Adrenal gland (tissue), 19 donors: Measurements from ENCODE around the gene IFNW1. TPM values are rescaled to one million over a fixed set of nuclear protein-coding genes. Genes with fewer than 3 reads are reported as not detected.
"Not testable (repeated sequence)": the region's sequence is repeated elsewhere in the genome, so short reads cannot be mapped to it uniquely, and the experiment has no call there.

Source experiments
- DNase-seq, 7 donors: peaks; one replicate each; pipeline ENCODE4 v3.0.0-alpha.2; 2019 to 2020
- H3K27ac ChIP-seq, 5 donors: fragments of 200-600 bp; sonication (generic) in 4 of 5; 1 replicate in 3 of 5; 2 replicates in 2 of 5; pipeline versions ENCODE4 v1.5.1 to v1.8.0; 2016 to 2020; ENCODE audit warnings: mild to moderate bottlenecking in 1 of 5
- H3K27me3 ChIP-seq: fragments of 200-600 bp; 2 replicates; pipeline ENCODE4 v1.8.0; 2021
- H3K36me3 ChIP-seq, 2 donors: fragments of 200-600 bp; replicated peaks in 1 of 2; 1 replicate in 1 of 2; 2 replicates in 1 of 2; pipeline versions ENCODE4 v1.5.1 to v1.8.0; 2018 to 2022
- H3K4me1 ChIP-seq, 2 donors: fragments of 200-600 bp; replicated peaks in 1 of 2; 1 replicate in 1 of 2; 2 replicates in 1 of 2; pipeline versions ENCODE4 v1.5.1 to v1.8.0; 2018 to 2021
- H3K4me3 ChIP-seq, 4 donors: fragments of 200-600 bp; sonication (generic) in 3 of 4; one replicate each; pipeline ENCODE4 v1.5.1; 2016 to 2018
- H3K9me3 ChIP-seq, 3 donors: fragments of 200-600 bp; sonication (generic) in 1 of 3; replicated peaks in 1 of 3; 1 replicate in 2 of 3; 2 replicates in 1 of 3; pipeline versions ENCODE4 v1.5.1 to v1.8.0; 2016 to 2021
- POLR2A ChIP-seq, 2 donors: fragments of 450-650 bp; IDR thresholded peaks; one replicate each; pipeline ENCODE4 v1.6.1; 2017; ENCODE audit warnings: antibody characterized with exemption in 2 of 2, mild to moderate bottlenecking in 2 of 2, moderate library complexity in 1 of 2
- WGBS, 4 donors: extraction: QIAGEN DNeasy Blood & Tissue Kit in 2 of 4; methylation state at CpG; one replicate each; pipeline versions ENCODE4 v1.1.5 to v1.1.7; 2013 to 2017; 5-methylcytosine and 5-hydroxymethylcytosine counted together
- intact Hi-C, 2 donors: fragments of 100-400 bp; cut with DNase I; formaldehyde crosslinking; loops; one replicate each; pipeline versions ENCODE4 v1.14.1 to v1.15.0; 2022 to 2023
- long read RNA-seq, 10 donors: library from polyadenylated mRNA in 3 of 10; unstranded in 2 of 10; stranded (forward) in 1 of 10; transcript quantifications; one replicate each; pipeline ENCODE4 v2.0.0 and lab custom pipeline, GENCODE V29; 2021 to 2026
- polyA plus RNA-seq, 3 donors: library from polyadenylated mRNA; stranded (reverse); fragments of 200-250 nt in 2 of 3; fragments of 350-450 nt in 1 of 3; fragmentation: Illumina TruSeq in 1 of 3; extraction: RNeasy Lipid Tissue Mini Kit (QIAGEN cat#74804) in 1 of 3; gene quantifications; one replicate each; pipeline ENCODE4 v1.2.3, GENCODE V29; 2013 to 2014
- total RNA-seq, 9 donors: library from RNA; depleted of rRNA in 4 of 9; stranded (reverse); fragments of >200 nt in 4 of 9; fragments of 120-200 nt in 1 of 9; fragmentation: NEBNext Ultra II Directional in 1 of 9; extraction: Animal tissue kit (Norgen Biotek cat#: 25700) in 1 of 9; gene quantifications; one replicate each; pipeline versions ENCODE4 v1.1.0 to v1.2.4, GENCODE V29; 2013 to 2023
- TF ChIP-seq, protein P1 (sequence below), 6 experiments: fragments of 450-650 bp in 4 of 6; fragments of 200-600 bp in 2 of 6; sonication (generic) in 1 of 6; IDR thresholded peaks; 1 replicate in 5 of 6; 2 replicates in 1 of 6; pipeline versions ENCODE4 v1.5.1 to v1.8.0; 2016 to 2021; ENCODE audit warnings: antibody characterized with exemption in 6 of 6, mild to moderate bottlenecking in 2 of 6, moderate library complexity in 1 of 6
- donor health status: healthy with polysubstance abuse.
- donor health status: Bipolar disorder and iron deficiency.
- donor health status: DM: yes; HTN: yes; CAD: no.
- donor health status: DM: no; HTN: no; CAD: no.
- donor health status: DM: no; HTN: no; CAD: no.
- donor health status: DM: yes; HTN: yes; CAD: no.

The IFNW1 gene
- total RNA-seq (not detected), polyA plus RNA-seq (not detected)
- long read RNA-seq, donor 1: 0 reads
- long read RNA-seq, donor 2: 0 reads
- long read RNA-seq, donor 3: 0 reads
- long read RNA-seq, donor 4: 0 reads
- long read RNA-seq, donor 5: 0 reads
- long read RNA-seq, donor 6: 0 reads
- long read RNA-seq, donor 7: 0 reads
- long read RNA-seq, donor 8: 0 reads
- long read RNA-seq, donor 9: 0 reads
- long read RNA-seq, donor 10: 0 reads

DNA sequence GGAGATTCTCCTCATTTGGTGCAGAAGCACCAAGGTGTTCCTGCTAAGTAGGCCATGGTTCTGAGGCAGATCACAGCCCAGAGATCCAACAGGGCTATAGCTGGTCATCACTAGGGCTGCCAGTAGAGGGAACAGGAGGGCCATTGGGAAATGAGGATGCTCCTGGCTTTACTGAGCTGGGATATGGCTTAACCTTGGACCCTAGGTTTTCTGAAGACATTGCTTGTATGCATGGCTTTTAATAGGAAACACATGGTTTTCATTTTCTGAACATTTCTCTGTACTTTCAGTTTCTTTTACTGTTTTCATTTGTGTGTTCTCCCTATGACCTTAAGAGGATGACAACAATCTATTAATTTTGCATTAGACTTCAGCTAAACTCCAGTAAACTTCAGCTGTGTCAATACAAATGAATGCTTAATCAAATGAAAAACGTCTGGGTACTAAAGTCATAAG, at the start of gene IFNW1:
Gene IFNW1, minus strand, starts transcription at position 406 of the 456 bp plus-strand sequence. Its CDS starts 262 bp downstream, at position 144.
- intact Hi-C loops: no loop called here
- H3K27ac ChIP-seq: no peak within 1 kb of the TSS
- DNase-seq: no peak
- WGBS, 4 donors: 22 to 27% (median 25%) methylated on average over 1 of the region's 1 CpG
- no peaks in the 10 kb centered on the region for H3K4me1 ChIP-seq
- H3K36me3 ChIP-seq: no peaks in the 10 kb centered on the region
- no peak within 1 kb of the TSS for H3K4me3 ChIP-seq
- no peaks in the 10 kb centered on the region for H3K9me3 ChIP-seq
- TF ChIP-seq, protein P1, sequence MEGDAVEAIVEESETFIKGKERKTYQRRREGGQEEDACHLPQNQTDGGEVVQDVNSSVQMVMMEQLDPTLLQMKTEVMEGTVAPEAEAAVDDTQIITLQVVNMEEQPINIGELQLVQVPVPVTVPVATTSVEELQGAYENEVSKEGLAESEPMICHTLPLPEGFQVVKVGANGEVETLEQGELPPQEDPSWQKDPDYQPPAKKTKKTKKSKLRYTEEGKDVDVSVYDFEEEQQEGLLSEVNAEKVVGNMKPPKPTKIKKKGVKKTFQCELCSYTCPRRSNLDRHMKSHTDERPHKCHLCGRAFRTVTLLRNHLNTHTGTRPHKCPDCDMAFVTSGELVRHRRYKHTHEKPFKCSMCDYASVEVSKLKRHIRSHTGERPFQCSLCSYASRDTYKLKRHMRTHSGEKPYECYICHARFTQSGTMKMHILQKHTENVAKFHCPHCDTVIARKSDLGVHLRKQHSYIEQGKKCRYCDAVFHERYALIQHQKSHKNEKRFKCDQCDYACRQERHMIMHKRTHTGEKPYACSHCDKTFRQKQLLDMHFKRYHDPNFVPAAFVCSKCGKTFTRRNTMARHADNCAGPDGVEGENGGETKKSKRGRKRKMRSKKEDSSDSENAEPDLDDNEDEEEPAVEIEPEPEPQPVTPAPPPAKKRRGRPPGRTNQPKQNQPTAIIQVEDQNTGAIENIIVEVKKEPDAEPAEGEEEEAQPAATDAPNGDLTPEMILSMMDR (IDR thresholded peaks at IDR 0.05): no peak
- TF ChIP-seq POLR2A (IDR thresholded peaks at IDR 0.05): no peak
- H3K27me3 ChIP-seq: no peaks in the 10 kb centered on the region

GRCh38 chr9:21187487-21187886, 45.9 kb upstream of the IFNW1 start, which contains the start of gene IFNA4:
TSS of gene IFNA4 (minus strand) at chr9:21187587. CDS start at chr9:21187531, 56 bp downstream.
- H3K4me1 ChIP-seq, H3K36me3 ChIP-seq, H3K27me3 ChIP-seq, DNase-seq, H3K4me3 ChIP-seq, H3K27ac ChIP-seq, intact Hi-C loops, H3K9me3 ChIP-seq: not testable (repeated sequence)
- WGBS, 4 donors: 64 to 85% (median 79%) methylated on average over 2 to 3 of the region's 3 CpGs

DNA sequence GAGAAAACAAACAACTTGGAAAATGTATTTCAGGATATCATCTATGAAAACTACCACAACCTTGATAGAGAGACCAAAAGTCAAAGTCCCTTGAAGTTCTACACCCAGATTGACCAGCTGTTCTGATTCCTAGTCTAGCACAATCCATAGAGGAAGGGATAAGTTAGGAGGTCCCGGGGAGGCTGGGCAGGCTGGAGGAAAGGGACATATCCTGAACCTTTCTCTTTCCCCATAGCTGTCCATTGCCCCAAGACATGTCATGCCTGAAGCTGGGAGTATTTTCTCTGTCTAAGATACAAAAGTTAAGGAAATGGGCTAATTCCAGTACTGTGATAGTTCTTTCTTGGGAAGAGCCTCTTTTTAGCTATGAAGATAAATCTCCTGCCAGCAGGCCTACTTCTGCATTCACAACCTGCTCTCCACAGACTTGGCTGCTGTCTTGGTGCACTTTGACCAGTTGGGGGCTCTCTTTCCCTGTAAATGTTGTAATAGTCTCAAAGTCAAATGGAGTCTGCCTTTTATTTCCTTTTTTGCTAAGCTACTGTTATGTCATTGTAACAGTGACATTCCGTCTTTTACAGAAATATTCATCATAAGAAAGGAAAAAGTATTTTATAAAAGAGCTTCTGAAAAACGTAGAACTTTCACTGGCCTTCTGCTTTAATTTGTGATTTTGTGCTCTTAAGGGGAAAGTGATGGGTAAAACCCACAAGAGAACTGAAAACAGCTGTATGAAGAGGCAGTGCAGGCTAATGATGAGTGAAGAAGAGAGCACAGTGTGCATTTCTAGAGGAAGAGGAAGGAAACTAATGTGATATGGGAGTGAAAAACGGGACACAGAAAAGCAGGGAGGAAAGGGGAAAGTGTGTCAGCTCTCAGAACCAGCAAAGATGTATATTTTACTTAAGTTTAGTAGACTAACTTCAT, 41.4 kb upstream of the IFNW1 start:
- TF ChIP-seq, protein P1 (IDR thresholded peaks at IDR 0.05): peak in 2 of 6 experiments; percentile 35 to 42
- H3K4me1 ChIP-seq, H3K27ac ChIP-seq, H3K27me3 ChIP-seq, H3K4me3 ChIP-seq, H3K36me3 ChIP-seq, H3K9me3 ChIP-seq, intact Hi-C loops: not testable (repeated sequence)
- WGBS, 4 donors: 34 to 42% (median 38%) methylated on average over 4 of the region's 4 CpGs
- DNase-seq: peak in 3 of 7 donors; percentile 7 to 30 (median 16)

- H3K27ac ChIP-seq: no peak overlapping the region
- no peak overlapping the region for H3K4me3 ChIP-seq
- no peaks in the 10 kb centered on the region for H3K4me1 ChIP-seq
- H3K36me3 ChIP-seq: no peaks in the 10 kb centered on the region
- no peak for DNase-seq
- no peaks in the 10 kb centered on the region for H3K9me3 ChIP-seq
- TF ChIP-seq, protein P1 (IDR thresholded peaks at IDR 0.05): no peak
- TF ChIP-seq POLR2A (IDR thresholded peaks at IDR 0.05): no peak
- H3K27me3 ChIP-seq: no peaks in the 10 kb centered on the region
- intact Hi-C loops: no loop called here
- 84 to 88% (median 85%) methylated on average over 2 of the region's 2 CpGs for WGBS, 4 donors
Measured at GRCh38 chr9:21174671-21175070, 33.0 kb upstream of the IFNW1 start.
